Breast epithelium (tissue), 4 donors: ENCODE results near the gene ADAM12. TPM values are rescaled to one million over a fixed set of nuclear protein-coding genes. Genes with fewer than 3 reads are reported as not detected.
A peak's percentile ranks its signal among the peaks of the same experiment; 100 is the strongest.

ENCODE experiments used
- DNase-seq, 2 donors: peaks; one replicate each; pipeline ENCODE4 v3.0.0-alpha.2; 2019; ENCODE audit warnings: low spot score in 2 of 2
- H3K27ac ChIP-seq, 2 donors: fragments of 200-600 bp; sonication (generic) in 1 of 2; one replicate each; pipeline ENCODE4 v1.5.1; 2016 to 2019; ENCODE audit warnings: mild to moderate bottlenecking in 1 of 2
- H3K27me3 ChIP-seq, 2 donors: fragments of 200-600 bp; sonication (generic) in 1 of 2; one replicate each; pipeline versions ENCODE4 v1.5.1 to v1.6.0; 2017 to 2019; ENCODE audit warnings: control low read depth in 1 of 2, mild to moderate bottlenecking in 1 of 2
- H3K36me3 ChIP-seq: fragments of 200-600 bp; one replicate; pipeline ENCODE4 v1.5.1; 2019
- H3K4me1 ChIP-seq, 2 donors: fragments of 200-600 bp; sonication (generic); one replicate each; pipeline ENCODE4 v1.5.1; 2016 to 2019; ENCODE audit warnings: control low read depth in 1 of 2
- H3K4me3 ChIP-seq, 3 donors: fragments of 200-600 bp; sonication (generic); 1 replicate in 2 of 3; 2 replicates in 1 of 3; pipeline ENCODE4 v1.5.1; 2016 to 2019; ENCODE audit warnings: mild to moderate bottlenecking in 3 of 3, moderate library complexity in 2 of 3
- H3K9me3 ChIP-seq, 2 donors: fragments of 200-600 bp; sonication (generic) in 1 of 2; one replicate each; pipeline ENCODE4 v1.5.1; 2016 to 2019; ENCODE audit warnings: control low read depth in 1 of 2
- POLR2A ChIP-seq: fragments of 450-650 bp; IDR thresholded peaks from one replicate; pipeline ENCODE4 v1.6.1; 2016; ENCODE audit warnings: antibody characterized with exemption, mild to moderate bottlenecking, moderate library complexity
- POLR2AphosphoS5 ChIP-seq, 3 donors: sonication (generic); formaldehyde crosslinking; IDR thresholded peaks; one replicate each; pipeline ENCODE4 v1.6.1; 2017; ENCODE audit warnings: antibody characterized with exemption in 3 of 3
- intact Hi-C: fragments of 100-400 bp; cut with DNase I; formaldehyde crosslinking; loops from one replicate; pipeline ENCODE4 v1.15.1; 2023; ENCODE audit warnings: low total_unique reads
- total RNA-seq, 3 donors: library from RNA; depleted of rRNA; stranded (reverse); fragments of >200 nt; gene quantifications; one replicate each; pipeline ENCODE4 v1.1.0, GENCODE V29; 2016
- TF ChIP-seq, protein P1 (sequence below), 3 donors: fragments of 450-650 bp; IDR thresholded peaks; one replicate each; pipeline ENCODE4 v1.5.1; 2016 to 2017; ENCODE audit warnings: antibody characterized with exemption in 3 of 3, mild to moderate bottlenecking in 3 of 3, moderate library complexity in 3 of 3

Gene ADAM12
- total RNA-seq, 3 donors from 2014 or later: 8.6 to 16.4 (median 13.9) TPM

DNA sequence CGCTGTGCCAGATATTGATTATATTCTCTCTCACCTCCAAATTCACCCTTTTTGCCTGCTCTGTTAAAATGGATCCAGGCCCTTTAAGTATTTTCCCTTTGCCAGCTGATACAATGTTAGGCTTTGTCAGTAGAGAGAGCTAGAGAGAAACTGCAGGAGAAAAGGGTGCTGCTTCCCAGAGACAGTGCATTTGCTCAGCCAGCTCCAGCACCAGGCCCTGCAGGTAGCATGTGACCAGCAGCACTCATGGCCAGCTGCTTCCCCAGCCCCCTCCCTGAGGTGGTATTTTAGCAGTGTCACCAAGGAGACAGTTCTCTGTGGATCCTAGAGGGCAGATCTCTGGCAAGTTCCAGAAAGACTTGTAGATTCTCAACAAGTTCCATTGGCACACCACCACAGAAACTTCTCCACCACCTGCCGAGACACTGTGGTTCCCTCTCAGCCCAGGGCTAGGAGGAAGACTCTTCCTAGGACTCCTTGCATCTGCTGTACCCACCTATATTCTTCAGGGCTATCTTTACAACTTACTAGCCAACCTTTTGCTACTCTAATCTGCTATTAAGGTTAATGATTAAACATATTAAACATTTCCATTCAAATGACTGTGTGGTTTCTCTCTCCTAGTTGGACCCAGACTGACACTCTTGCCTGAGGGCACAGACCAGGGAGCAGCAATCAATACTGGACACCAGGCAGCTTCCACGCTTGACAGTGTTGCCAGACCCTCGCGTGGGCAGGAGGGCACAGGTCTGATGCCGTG is 35.6 kb upstream of the ADAM12 start:
- Histone ChIP-seq H3K9me3 (peaks cover 9 to 11% of the 10 kb centered on the region in 2 donors), H3K4me3 (no peak overlapping the region), H3K27ac (no peak overlapping the region), H3K4me1 (no peaks in the 10 kb centered on the region), H3K27me3 (no peaks in the 10 kb centered on the region), H3K36me3 (no peaks in the 10 kb centered on the region)
- no peak for DNase-seq
- TF ChIP-seq POLR2AphosphoS5 (IDR thresholded peaks at IDR 0.05) (no peak), POLR2A (no peak)
- TF ChIP-seq, protein P1, sequence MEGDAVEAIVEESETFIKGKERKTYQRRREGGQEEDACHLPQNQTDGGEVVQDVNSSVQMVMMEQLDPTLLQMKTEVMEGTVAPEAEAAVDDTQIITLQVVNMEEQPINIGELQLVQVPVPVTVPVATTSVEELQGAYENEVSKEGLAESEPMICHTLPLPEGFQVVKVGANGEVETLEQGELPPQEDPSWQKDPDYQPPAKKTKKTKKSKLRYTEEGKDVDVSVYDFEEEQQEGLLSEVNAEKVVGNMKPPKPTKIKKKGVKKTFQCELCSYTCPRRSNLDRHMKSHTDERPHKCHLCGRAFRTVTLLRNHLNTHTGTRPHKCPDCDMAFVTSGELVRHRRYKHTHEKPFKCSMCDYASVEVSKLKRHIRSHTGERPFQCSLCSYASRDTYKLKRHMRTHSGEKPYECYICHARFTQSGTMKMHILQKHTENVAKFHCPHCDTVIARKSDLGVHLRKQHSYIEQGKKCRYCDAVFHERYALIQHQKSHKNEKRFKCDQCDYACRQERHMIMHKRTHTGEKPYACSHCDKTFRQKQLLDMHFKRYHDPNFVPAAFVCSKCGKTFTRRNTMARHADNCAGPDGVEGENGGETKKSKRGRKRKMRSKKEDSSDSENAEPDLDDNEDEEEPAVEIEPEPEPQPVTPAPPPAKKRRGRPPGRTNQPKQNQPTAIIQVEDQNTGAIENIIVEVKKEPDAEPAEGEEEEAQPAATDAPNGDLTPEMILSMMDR (IDR thresholded peaks at IDR 0.05): no peak
- intact Hi-C loops: no loop called here

DNA sequence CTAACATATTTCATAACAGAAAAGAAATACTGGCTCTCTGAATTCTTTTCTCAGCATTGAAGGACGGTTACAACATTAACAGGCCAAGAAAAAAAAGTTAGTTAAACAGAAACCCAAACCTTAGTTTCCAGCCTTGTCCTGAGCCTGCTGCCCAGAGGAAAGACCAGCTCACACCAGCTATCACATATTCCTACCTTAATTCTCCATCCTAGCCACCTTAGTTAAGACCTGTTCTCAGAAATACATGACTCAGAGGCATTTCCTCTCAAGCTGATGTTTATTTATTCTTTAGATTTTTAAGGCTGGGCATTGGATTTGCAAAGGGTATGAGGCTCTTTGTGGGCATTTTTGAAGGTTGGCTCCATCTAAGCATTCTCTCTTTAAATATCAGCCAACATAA is 34.3 kb upstream of the ADAM12 start:
- no peak overlapping the region for H3K4me3 ChIP-seq
- no peaks in the 10 kb centered on the region for H3K36me3 ChIP-seq
- no peaks in the 10 kb centered on the region for H3K4me1 ChIP-seq
- intact Hi-C loops: no loop called here
- H3K9me3 ChIP-seq: peaks cover 9 to 16% of the 10 kb centered on the region in 2 donors
- peak overlapping the region in 1 of 2 donors; percentile 60 for H3K27ac ChIP-seq
- H3K27me3 ChIP-seq: no peaks in the 10 kb centered on the region
- no peak for DNase-seq
- no peak for TF ChIP-seq POLR2AphosphoS5 (IDR thresholded peaks at IDR 0.05)
- TF ChIP-seq POLR2A: no peak
- TF ChIP-seq, protein P1 (IDR thresholded peaks at IDR 0.05): no peak

DNA sequence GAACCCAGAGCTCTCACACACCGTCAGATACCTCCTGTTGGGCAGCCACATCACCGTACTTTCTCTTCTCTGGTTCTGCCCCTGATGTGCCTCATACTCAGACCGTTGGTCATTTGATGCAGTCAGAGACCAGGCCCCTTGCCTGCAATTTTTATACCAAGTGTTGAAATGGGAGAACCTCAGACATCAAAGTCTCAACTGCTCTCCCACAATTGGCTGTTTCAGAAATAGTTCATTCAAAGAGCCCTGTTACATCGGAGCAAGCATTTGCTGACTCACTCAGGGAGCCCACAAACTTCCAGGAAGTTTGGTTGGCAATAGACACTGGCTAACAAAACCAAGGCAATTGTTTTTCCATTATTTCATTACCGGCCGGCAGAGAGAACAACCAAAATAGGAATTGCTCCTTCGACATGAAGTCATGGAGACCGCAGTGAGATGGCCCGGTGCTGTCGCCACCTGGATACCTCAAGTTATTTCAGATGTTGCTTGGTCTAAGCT is 33.5 kb upstream of the ADAM12 start:
- Histone ChIP-seq H3K4me1 (no peaks in the 10 kb centered on the region), H3K36me3 (no peaks in the 10 kb centered on the region), H3K27ac (peak overlapping the region; percentile 60 to 68), H3K4me3 (peak overlapping the region in 2 of 3 donors; percentile 1 to 35), H3K27me3 (no peaks in the 10 kb centered on the region), H3K9me3 (peaks cover 9 to 16% of the 10 kb centered on the region in 2 donors)
- TF ChIP-seq POLR2A: no peak
- TF ChIP-seq POLR2AphosphoS5 (IDR thresholded peaks at IDR 0.05): peak in 1 of 3 donors; percentile 26
- intact Hi-C loops: no loop called here
- DNase-seq: no peak

DNA sequence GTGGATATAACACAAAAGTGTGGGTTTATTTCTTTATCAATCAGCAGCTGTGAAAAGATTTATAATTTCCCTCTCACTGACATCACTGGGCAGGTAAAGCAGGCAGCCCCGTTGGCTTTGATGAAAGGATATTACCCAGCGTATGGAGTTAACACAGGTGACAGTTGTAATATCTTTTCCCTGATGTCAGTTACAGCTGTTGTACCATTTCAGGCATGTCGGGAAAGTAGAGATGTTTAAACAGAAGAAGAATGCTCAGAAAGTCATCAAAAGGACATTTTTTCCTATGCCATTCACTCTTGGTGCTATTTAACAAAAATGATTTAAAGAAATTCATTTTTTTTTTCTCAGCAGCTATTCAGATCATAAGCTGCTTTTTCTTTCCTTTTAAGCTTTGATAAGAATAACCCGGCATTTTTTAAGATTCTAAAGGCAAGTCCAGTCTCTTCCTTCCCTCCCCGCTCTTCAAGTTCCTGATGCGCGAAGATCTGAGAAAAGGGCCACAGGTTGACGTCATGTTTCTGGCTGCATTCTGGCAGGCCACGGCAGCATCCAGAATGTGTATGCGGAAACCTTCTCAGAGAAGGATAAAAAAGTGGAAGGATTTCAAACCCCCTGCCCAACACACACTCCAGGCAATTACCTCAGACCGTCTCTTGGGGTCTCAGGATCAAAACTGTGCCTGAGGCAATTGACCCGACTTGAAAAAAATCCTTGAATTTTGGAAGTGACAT is 32.5 kb upstream of the ADAM12 start:
- peak overlapping the region in 1 of 3 donors; percentile 35 for H3K4me3 ChIP-seq
- no peaks in the 10 kb centered on the region for H3K36me3 ChIP-seq
- peak overlapping the region; percentile 60 to 68 for H3K27ac ChIP-seq
- intact Hi-C loops: no loop called here
- peaks cover 9 to 16% of the 10 kb centered on the region in 2 donors for H3K9me3 ChIP-seq
- DNase-seq: no peak
- H3K27me3 ChIP-seq: no peaks in the 10 kb centered on the region
- no peak for TF ChIP-seq POLR2AphosphoS5 (IDR thresholded peaks at IDR 0.05)
- no peak for TF ChIP-seq POLR2A
- TF ChIP-seq, protein P1 (IDR thresholded peaks at IDR 0.05): no peak
- no peaks in the 10 kb centered on the region for H3K4me1 ChIP-seq

DNA sequence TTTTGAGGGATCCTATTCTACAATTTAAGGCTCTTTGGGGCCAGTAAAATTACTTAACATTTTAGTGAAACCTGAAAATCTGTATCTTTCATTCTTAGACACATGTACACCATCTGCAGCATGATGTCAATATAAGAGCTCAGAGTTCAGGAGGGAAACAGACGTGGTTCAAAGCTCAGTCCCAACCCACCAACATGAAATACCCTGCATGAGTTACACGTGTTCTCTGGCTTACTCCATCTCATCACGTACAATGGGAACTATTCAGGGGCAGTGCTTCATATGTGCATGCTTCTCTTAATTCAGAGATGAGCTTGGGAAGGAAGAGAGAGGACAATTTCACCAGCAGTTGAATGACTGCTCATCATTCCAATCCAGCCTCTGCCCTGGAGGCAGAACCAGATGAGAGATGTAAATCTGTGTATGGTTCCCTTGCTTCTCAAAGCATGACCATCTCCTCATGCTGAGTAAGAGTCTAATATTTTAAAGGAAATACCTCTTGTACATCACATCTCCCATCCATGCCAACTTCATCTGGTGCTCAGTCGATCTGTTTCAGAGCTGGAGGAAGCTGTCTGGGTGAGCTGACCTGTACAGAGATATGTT is 29.0 kb upstream of the ADAM12 start:
- H3K4me1 ChIP-seq: no peaks in the 10 kb centered on the region
- no peaks in the 10 kb centered on the region for H3K36me3 ChIP-seq
- peaks cover 0 to 11% of the 10 kb centered on the region in 2 donors for H3K9me3 ChIP-seq
- no peak for DNase-seq
- TF ChIP-seq POLR2AphosphoS5 (IDR thresholded peaks at IDR 0.05): no peak
- TF ChIP-seq, protein P1 (IDR thresholded peaks at IDR 0.05): no peak
- no peak for TF ChIP-seq POLR2A
- intact Hi-C loops: no loop called here
- H3K4me3 ChIP-seq: no peak overlapping the region
- no peak overlapping the region for H3K27ac ChIP-seq
- H3K27me3 ChIP-seq: no peaks in the 10 kb centered on the region
